Measurements from ENCODE around the gene ZNF346. TPM values are rescaled to one million over a fixed set of nuclear protein-coding genes. Genes with fewer than 3 reads are reported as not detected.

The ZNF346 gene
- total and polyA plus RNA-seq, 10 donors = 5.9 to 36.3 (median 25.6) TPM

DNA sequence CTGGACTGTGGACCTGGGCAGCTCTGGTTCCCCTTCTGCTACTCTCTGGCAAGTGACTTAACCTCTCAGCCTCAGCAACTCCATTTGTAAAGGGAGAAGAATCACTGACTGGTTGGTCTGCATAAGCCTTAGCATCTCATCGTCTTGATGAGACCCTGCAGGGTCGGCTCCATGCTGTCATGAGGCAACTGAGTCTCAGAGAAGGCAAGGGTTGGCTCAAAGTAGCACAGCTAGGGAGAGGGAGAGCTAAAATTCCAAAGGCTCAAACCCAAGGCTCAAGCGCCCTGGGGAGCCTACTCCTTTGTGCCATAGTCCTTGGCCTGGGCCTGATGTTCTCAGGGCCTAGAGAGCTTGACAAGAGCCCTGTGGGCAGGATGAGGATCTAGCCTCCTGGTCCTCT is 68.7 kb downstream of the ZNF346 start:
- Histone ChIP-seq H3K36me3 (peaks cover 0 to 25% (median 0%) of the 10 kb centered on the region in 6 donors), H3K4me1 (peaks cover 6 to 85% (median 35%) of the 10 kb centered on the region in 6 donors), H3K27me3 (replicated peaks in 1 of 7) (peaks cover 0 to 25% (median 0%) of the 10 kb centered on the region in 7 donors), H3K27ac (peak overlapping the region in 2 of 8 donors; percentile 30 to 71), H3K4me3 (no peak overlapping the region), H3K9me3 (no peaks in the 10 kb centered on the region)
- WGBS, 5 donors = 84 to 93% (median 88%) methylated on average over 2 to 3 of the region's 3 CpGs
- TF ChIP-seq POLR2AphosphoS5 (IDR thresholded peaks at IDR 0.05) (no peak), POLR2A (IDR thresholded peaks at IDR 0.05) (no peak)
- TF ChIP-seq, protein P1, sequence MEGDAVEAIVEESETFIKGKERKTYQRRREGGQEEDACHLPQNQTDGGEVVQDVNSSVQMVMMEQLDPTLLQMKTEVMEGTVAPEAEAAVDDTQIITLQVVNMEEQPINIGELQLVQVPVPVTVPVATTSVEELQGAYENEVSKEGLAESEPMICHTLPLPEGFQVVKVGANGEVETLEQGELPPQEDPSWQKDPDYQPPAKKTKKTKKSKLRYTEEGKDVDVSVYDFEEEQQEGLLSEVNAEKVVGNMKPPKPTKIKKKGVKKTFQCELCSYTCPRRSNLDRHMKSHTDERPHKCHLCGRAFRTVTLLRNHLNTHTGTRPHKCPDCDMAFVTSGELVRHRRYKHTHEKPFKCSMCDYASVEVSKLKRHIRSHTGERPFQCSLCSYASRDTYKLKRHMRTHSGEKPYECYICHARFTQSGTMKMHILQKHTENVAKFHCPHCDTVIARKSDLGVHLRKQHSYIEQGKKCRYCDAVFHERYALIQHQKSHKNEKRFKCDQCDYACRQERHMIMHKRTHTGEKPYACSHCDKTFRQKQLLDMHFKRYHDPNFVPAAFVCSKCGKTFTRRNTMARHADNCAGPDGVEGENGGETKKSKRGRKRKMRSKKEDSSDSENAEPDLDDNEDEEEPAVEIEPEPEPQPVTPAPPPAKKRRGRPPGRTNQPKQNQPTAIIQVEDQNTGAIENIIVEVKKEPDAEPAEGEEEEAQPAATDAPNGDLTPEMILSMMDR (IDR thresholded peaks at IDR 0.05 in 8 of 11, conservative IDR thresholded peaks at IDR 0.05 in 3 of 11) = no peak
- no peak for DNase-seq
- intact Hi-C loops (cut with DNase I; ENCODE audit: low total_unique reads) = no loop called here

DNA sequence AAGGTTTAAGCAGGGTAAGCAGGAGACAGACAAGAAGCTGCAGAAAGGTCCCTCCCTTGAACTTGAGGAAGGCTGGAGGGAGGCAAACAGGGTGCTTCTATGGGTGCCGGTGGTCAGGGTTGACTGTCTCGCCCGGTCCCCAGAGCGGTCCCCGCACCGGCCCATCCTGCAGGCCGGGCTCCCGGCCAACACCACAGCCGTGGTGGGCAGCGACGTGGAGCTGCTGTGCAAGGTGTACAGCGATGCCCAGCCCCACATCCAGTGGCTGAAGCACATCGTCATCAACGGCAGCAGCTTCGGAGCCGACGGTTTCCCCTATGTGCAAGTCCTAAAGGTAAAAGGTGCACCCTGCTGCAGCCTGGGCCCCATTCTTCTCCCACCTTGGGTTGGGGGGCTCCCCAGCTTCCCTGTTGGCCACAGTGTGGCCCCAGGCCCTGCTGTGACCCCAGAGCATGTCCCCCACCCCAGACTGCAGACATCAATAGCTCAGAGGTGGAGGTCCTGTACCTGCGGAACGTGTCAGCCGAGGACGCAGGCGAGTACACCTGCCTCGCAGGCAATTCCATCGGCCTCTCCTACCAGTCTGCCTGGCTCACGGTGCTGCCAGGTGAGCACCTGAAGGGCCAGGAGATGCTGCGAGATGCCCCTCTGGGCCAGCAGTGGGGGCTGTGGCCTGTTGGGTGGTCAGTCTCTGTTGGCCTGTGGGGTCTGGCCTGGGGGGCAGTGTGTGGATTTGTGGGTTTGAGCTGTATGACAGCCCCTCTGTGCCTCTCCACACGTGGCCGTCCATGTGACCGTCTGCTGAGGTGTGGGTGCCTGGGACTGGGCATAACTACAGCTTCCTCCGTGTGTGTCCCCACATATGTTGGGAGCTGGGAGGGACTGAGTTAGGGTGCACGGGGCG is 69.9 kb downstream of the ZNF346 start:
- no peak overlapping the region for H3K4me3 ChIP-seq
- H3K36me3 ChIP-seq = peaks cover 0 to 25% (median 0%) of the 10 kb centered on the region in 6 donors
- 82 to 93% (median 89%) methylated on average over 9 to 32 of the region's 32 CpGs for WGBS, 5 donors
- no peaks in the 10 kb centered on the region for H3K9me3 ChIP-seq
- TF ChIP-seq, protein P1 (IDR thresholded peaks at IDR 0.05 in 8 of 11, conservative IDR thresholded peaks at IDR 0.05 in 3 of 11) = no peak
- TF ChIP-seq POLR2AphosphoS5 (IDR thresholded peaks at IDR 0.05) (no peak), POLR2A (IDR thresholded peaks at IDR 0.05) (no peak)
- peak overlapping the region in 4 of 8 donors; percentile 16 to 63 (median 22) for H3K27ac ChIP-seq
- H3K4me1 ChIP-seq = peaks cover under 1 to 80% (median 30%) of the 10 kb centered on the region in 6 donors
- intact Hi-C loops (cut with DNase I; ENCODE audit: low total_unique reads) = no loop called here
- H3K27me3 ChIP-seq (replicated peaks in 1 of 7) = peaks cover 0 to 13% (median 0%) of the 10 kb centered on the region in 7 donors
- no peak for DNase-seq

DNA sequence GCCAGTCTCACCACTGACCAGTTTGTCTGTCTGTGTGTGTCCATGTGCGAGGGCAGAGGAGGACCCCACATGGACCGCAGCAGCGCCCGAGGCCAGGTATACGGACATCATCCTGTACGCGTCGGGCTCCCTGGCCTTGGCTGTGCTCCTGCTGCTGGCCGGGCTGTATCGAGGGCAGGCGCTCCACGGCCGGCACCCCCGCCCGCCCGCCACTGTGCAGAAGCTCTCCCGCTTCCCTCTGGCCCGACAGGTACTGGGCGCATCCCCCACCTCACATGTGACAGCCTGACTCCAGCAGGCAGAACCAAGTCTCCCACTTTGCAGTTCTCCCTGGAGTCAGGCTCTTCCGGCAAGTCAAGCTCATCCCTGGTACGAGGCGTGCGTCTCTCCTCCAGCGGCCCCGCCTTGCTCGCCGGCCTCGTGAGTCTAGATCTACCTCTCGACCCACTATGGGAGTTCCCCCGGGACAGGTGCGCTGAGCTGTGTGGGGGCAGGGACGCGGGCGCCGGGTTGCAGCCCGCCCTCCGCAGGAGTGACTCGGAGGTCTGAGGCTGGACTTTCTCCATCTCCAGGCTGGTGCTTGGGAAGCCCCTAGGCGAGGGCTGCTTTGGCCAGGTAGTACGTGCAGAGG is 70.7 kb downstream of the ZNF346 start:
- intact Hi-C loops (cut with DNase I; ENCODE audit: low total_unique reads) = no loop called here
- no peak for DNase-seq
- Histone ChIP-seq H3K36me3 (peaks cover 0 to 25% (median 0%) of the 10 kb centered on the region in 6 donors), H3K27me3 (replicated peaks in 1 of 7) (peaks cover 0 to 5% (median 0%) of the 10 kb centered on the region in 7 donors), H3K27ac (peak overlapping the region in 5 of 8 donors; percentile 16 to 63 (median 47)), H3K9me3 (no peaks in the 10 kb centered on the region), H3K4me1 (peaks cover 0 to 84% (median 31%) of the 10 kb centered on the region in 6 donors), H3K4me3 (no peak overlapping the region)
- WGBS, 5 donors = 91 to 95% (median 94%) methylated on average over 30 to 40 of the region's 40 CpGs
- no peak for TF ChIP-seq POLR2A (IDR thresholded peaks at IDR 0.05)
- TF ChIP-seq, protein P1 (IDR thresholded peaks at IDR 0.05 in 8 of 11, conservative IDR thresholded peaks at IDR 0.05 in 3 of 11) = no peak
- TF ChIP-seq POLR2AphosphoS5 (IDR thresholded peaks at IDR 0.05) = no peak

Measured in spleen (tissue), 11 donors.